T-cell (primary cell): ENCODE results near the gene DELE1. TPM values are rescaled to one million over a fixed set of nuclear protein-coding genes. Genes with fewer than 3 reads are reported as not detected.

Experiments used
- ATAC-seq, 4 experiments: fragments of 200-7000 bp in 3 of 4; fragments of 150-1000 bp in 1 of 4; cut with Tn5 transposase; replicated peaks in 1 of 4; 1 replicate in 3 of 4; 2 replicates in 1 of 4; pipeline ENCODE4 v1.10.0; 2021; ENCODE audit warnings: moderate library complexity in 3 of 4, mild to moderate bottlenecking in 2 of 4, moderate number of reproducible peaks in 1 of 4
- CTCF ChIA-PET, 2 donors: fragments of 300-600 bp; sonication (Branson Sonifier 250); formaldehyde crosslinking; loops; one replicate each; lab custom pipeline; 2022; ENCODE audit warnings: antibody characterized with exemption in 2 of 2; lab: Charles Lee
- POLR2A ChIA-PET, 2 donors: fragments of 300-600 bp; sonication (Branson Sonifier 250); formaldehyde crosslinking; loops; one replicate each; lab custom pipeline; 2022; ENCODE audit warnings: antibody characterized with exemption in 2 of 2; lab: Charles Lee
- DNase-seq, 35 experiments: peaks; one replicate each; pipeline versions ENCODE4 v3.0.0 to v3.0.0-alpha.2; 2013 to 2023
- H3K27ac ChIP-seq: one replicate; pipeline ENCODE4 v1.5.1; 2013; ENCODE audit warnings: low read length
- H3K27me3 ChIP-seq, 2 experiments: replicated peaks in 1 of 2; 1 replicate in 1 of 2; 2 replicates in 1 of 2; pipeline versions ENCODE4 v1.6.1 to v1.7.0; 2013; ENCODE audit warnings: low read length in 1 of 2, mixed read lengths in 1 of 2; ENCODE audit not compliant: control insufficient read depth in 2 of 2, insufficient read depth in 2 of 2; ENCODE audit errors: extremely low read depth in 1 of 2
- H3K36me3 ChIP-seq, 2 donors: 1 replicate in 1 of 2; 2 replicates in 1 of 2; pipeline versions ENCODE4 v1.6.1 to v1.7.0; 2013; ENCODE audit warnings: low read length in 1 of 2; ENCODE audit not compliant: control insufficient read depth in 2 of 2, insufficient read depth in 1 of 2; ENCODE audit errors: extremely low read depth in 1 of 2
- H3K4me1 ChIP-seq, 2 experiments: 1 replicate in 1 of 2; 2 replicates in 1 of 2; pipeline versions ENCODE4 v1.6.1 to v1.7.0; 2013; ENCODE audit warnings: low read length in 2 of 2, mixed read lengths in 1 of 2; ENCODE audit not compliant: insufficient read depth in 2 of 2, control insufficient read depth in 1 of 2; ENCODE audit errors: extremely low read depth in 1 of 2
- H3K4me3 ChIP-seq, 2 donors: 1 replicate in 1 of 2; 2 replicates in 1 of 2; pipeline versions ENCODE4 v1.5.1 to v1.7.0; 2013; ENCODE audit warnings: mild to moderate bottlenecking in 2 of 2, low read length in 1 of 2, moderate library complexity in 1 of 2; ENCODE audit not compliant: control insufficient read depth in 1 of 2; ENCODE audit errors: extremely low read depth in 1 of 2
- H3K9me3 ChIP-seq: 2 replicates; pipeline ENCODE4 v1.7.0; 2013
- H3K27ac Mint-ChIP-seq, 2 donors: one replicate each; pipeline ENCODE4 v1.8.0; 2020 to 2021; ENCODE audit warnings: mild to moderate bottlenecking in 2 of 2, mixed read lengths in 2 of 2
- H3K27me3 Mint-ChIP-seq, 2 donors: one replicate each; pipeline ENCODE4 v1.8.0; 2021 to 2022; ENCODE audit warnings: mixed read lengths in 2 of 2
- H3K36me3 Mint-ChIP-seq: one replicate; pipeline ENCODE4 v1.8.0; 2021; ENCODE audit warnings: mixed read lengths
- H3K4me1 Mint-ChIP-seq, 3 donors: one replicate each; pipeline ENCODE4 v1.8.0; 2020 to 2022; ENCODE audit warnings: mixed read lengths in 3 of 3, mild to moderate bottlenecking in 1 of 3
- H3K4me3 Mint-ChIP-seq, 3 donors: one replicate each; pipeline ENCODE4 v1.8.0; 2020 to 2022; ENCODE audit warnings: mild to moderate bottlenecking in 3 of 3, mixed read lengths in 3 of 3, moderate library complexity in 3 of 3
- H3K9me3 Mint-ChIP-seq, 3 donors: one replicate each; pipeline ENCODE4 v1.8.0; 2020 to 2022; ENCODE audit warnings: mixed read lengths in 3 of 3
- WGBS: methylation state at CpG from one replicate; pipeline ENCODE4 v1.1.5; 2013; ENCODE audit warnings: missing lambda C conversion rate; ENCODE audit not compliant: insufficient coverage; 5-methylcytosine and 5-hydroxymethylcytosine counted together
- total RNA-seq, 35 experiments: library from RNA in 6 of 35; stranded (reverse) in 6 of 35; fragments of 120-200 nt in 1 of 35; gene quantifications; one replicate each; pipeline versions ENCODE4 v1.2.1 to v1.2.4 and lab custom pipeline; 2013 to 2026

Gene DELE1
- total RNA-seq, 5 donors from 2014 or later (not counting 1 experiment from before 2014, with no cell fraction given), result 80.3 to 130 (median 85.2) TPM

GRCh38 chr5:141903261-141903660, 20.4 kb upstream of the DELE1 start:
- no peaks in the 10 kb centered on the region for H3K36me3 ChIP-seq
- no peak overlapping the region for H3K4me3 ChIP-seq
- Mint-ChIP-seq H3K27me3 (peaks cover 19 to 21% of the 10 kb centered on the region in 2 donors), H3K4me3 (no peak overlapping the region), H3K36me3 (no peaks in the 10 kb centered on the region), H3K4me1 (no peaks in the 10 kb centered on the region), H3K9me3 (no peaks in the 10 kb centered on the region), H3K27ac (no peak overlapping the region)
- POLR2A ChIA-PET, result interaction anchor here in 1 of 2 donors (0.6 kb wide), 1 partner anchor 217 kb away, joined by 3 read pairs; no protein-coding TSS in a partner anchor
- no peak overlapping the region for H3K27ac ChIP-seq
- ATAC-seq, result no peak
- no peak for DNase-seq
- no peaks in the 10 kb centered on the region for H3K4me1 ChIP-seq
- WGBS, result no CpG with 5 or more reads among the region's 4 CpGs
- no peaks in the 10 kb centered on the region for H3K9me3 ChIP-seq
- peaks cover 0 to 17% of the 10 kb centered on the region in 2 experiments for H3K27me3 ChIP-seq
- CTCF ChIA-PET, result no interaction called here

DNA sequence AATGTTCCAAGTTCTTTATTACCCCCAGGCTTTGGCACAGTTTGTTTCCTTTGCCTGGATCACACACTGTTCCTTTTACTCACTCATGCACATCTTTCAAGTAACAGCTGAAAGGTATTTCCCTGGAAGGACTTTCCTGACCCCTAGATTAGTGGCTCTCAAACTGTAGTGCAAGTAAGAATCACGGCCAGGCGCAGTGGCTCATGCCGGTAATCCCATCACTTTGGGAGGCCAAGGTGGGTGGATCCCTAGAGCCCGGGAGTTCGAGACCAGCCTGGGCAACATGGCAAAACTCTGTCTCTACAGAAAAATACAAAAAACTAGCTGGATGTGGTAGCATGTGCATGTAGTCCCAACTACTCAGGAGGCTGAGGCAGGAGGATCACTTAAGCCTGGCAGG, 19.1 kb upstream of the DELE1 start:
- Mint-ChIP-seq H3K4me1 (no peaks in the 10 kb centered on the region), H3K36me3 (no peaks in the 10 kb centered on the region), H3K9me3 (no peaks in the 10 kb centered on the region), H3K27ac (no peak overlapping the region), H3K27me3 (peaks cover 15 to 19% of the 10 kb centered on the region in 2 donors), H3K4me3 (no peak overlapping the region)
- WGBS, result 87% methylated on average over 3 of the region's 5 CpGs
- Histone ChIP-seq H3K27me3 (peaks cover 0 to 17% of the 10 kb centered on the region in 2 experiments), H3K4me1 (no peaks in the 10 kb centered on the region), H3K9me3 (no peaks in the 10 kb centered on the region), H3K27ac (no peak overlapping the region), H3K4me3 (no peak overlapping the region), H3K36me3 (no peaks in the 10 kb centered on the region)
- ChIA-PET CTCF (no interaction called here), POLR2A (no interaction called here)
- ATAC-seq (no peak), DNase-seq (no peak)

GRCh38 chr5:141906517-141906916, 17.2 kb upstream of the DELE1 start:
- no peak overlapping the region for H3K4me3 Mint-ChIP-seq
- peaks cover 0 to 19% of the 10 kb centered on the region in 2 experiments for H3K27me3 ChIP-seq
- no peaks in the 10 kb centered on the region for H3K36me3 Mint-ChIP-seq

DNA sequence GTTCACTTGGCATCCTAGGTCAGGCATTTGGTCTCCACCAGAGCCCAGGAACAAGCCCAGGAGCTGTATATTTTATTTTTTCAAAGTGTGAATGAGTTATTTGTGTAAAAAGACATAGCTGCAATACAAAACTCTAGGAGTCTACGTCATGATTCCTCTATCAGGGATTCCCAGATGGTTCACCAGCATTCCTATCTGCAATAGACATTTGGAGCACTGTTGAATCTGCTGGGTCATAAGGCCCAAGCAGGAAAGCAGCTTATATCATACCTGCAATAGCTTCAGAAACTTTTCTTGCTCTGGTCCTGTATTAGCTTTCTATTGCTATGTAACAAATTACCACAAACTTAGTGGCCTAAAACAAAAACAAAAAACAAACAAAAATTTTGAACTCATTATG, 16.7 kb upstream of the DELE1 start:
- peaks cover 9 to 15% of the 10 kb centered on the region in 2 donors for H3K27me3 Mint-ChIP-seq
- H3K27ac Mint-ChIP-seq, result no peak overlapping the region
- no peaks in the 10 kb centered on the region for H3K9me3 Mint-ChIP-seq
- ChIA-PET POLR2A (interaction anchor here in 1 of 2 donors (0.7 kb wide), 1 partner anchor 9 kb away, joined by 17 read pairs; no protein-coding TSS in a partner anchor), CTCF (interaction anchor here (0.7 to 1.1 kb wide), 2 partner anchors 27 to 28 kb away, joined by 3 to 4 read pairs; no protein-coding TSS in a partner anchor)
- H3K4me1 ChIP-seq, result no peaks in the 10 kb centered on the region
- H3K4me3 ChIP-seq, result no peak overlapping the region
- H3K4me1 Mint-ChIP-seq, result no peaks in the 10 kb centered on the region
- no peaks in the 10 kb centered on the region for H3K9me3 ChIP-seq
- no peaks in the 10 kb centered on the region for H3K36me3 ChIP-seq
- DNase-seq, result no peak
- H3K4me3 Mint-ChIP-seq, result no peak overlapping the region
- 0% methylated on average over 1 of the region's 1 CpG for WGBS
- H3K27me3 ChIP-seq, result peaks cover 0 to 16% of the 10 kb centered on the region in 2 experiments
- no peak for ATAC-seq
- H3K36me3 Mint-ChIP-seq, result no peaks in the 10 kb centered on the region
- no peak overlapping the region for H3K27ac ChIP-seq

More at GRCh38 chr5:141906517-141906916, 17.2 kb upstream of the DELE1 start:
- WGBS, result no CpG with 5 or more reads among the region's 1 CpG
- H3K27ac ChIP-seq, result no peak overlapping the region
- no peak overlapping the region for H3K27ac Mint-ChIP-seq
- H3K4me1 ChIP-seq, result no peaks in the 10 kb centered on the region
- CTCF ChIA-PET, result interaction anchor here (0.7 to 1.1 kb wide), 2 partner anchors 27 to 28 kb away, joined by 3 to 4 read pairs; no protein-coding TSS in a partner anchor
- H3K36me3 ChIP-seq, result no peaks in the 10 kb centered on the region
- H3K9me3 Mint-ChIP-seq, result no peaks in the 10 kb centered on the region
- POLR2A ChIA-PET, result interaction anchor here in 1 of 2 donors (0.7 kb wide), 1 partner anchor 9 kb away, joined by 17 read pairs; no protein-coding TSS in a partner anchor
- no peaks in the 10 kb centered on the region for H3K9me3 ChIP-seq
- H3K4me1 Mint-ChIP-seq, result no peaks in the 10 kb centered on the region
- no peak for DNase-seq
- no peak overlapping the region for H3K4me3 ChIP-seq
- no peak for ATAC-seq
- H3K27me3 Mint-ChIP-seq, result peaks cover 13 to 15% of the 10 kb centered on the region in 2 donors

GRCh38 chr5:141908796-141909195, 14.9 kb upstream of the DELE1 start:
- Mint-ChIP-seq H3K4me1 (peaks cover 6 to 8% (median 6%) of the 10 kb centered on the region in 3 donors), H3K36me3 (no peaks in the 10 kb centered on the region), H3K4me3 (no peak overlapping the region), H3K27me3 (peaks cover 20 to 21% of the 10 kb centered on the region in 2 donors), H3K9me3 (no peaks in the 10 kb centered on the region), H3K27ac (no peak overlapping the region)
- ChIA-PET POLR2A (interaction anchor here in 1 of 2 donors (0.6 kb wide), 1 partner anchor 60 kb away, joined by 5 read pairs; the partner anchor contains the start of gene RNF14), CTCF (no interaction called here)
- Histone ChIP-seq H3K36me3 (no peaks in the 10 kb centered on the region), H3K27ac (no peak overlapping the region), H3K9me3 (no peaks in the 10 kb centered on the region), H3K27me3 (peaks cover 2 to 13% of the 10 kb centered on the region in 2 experiments), H3K4me1 (peaks cover 0 to 4% of the 10 kb centered on the region in 2 experiments), H3K4me3 (no peak overlapping the region)
- no peak for DNase-seq
- WGBS, result 100% methylated on average over 1 of the region's 2 CpGs
- ATAC-seq, result no peak

- Histone ChIP-seq H3K4me3 (no peak overlapping the region), H3K4me1 (peaks cover 0 to 8% of the 10 kb centered on the region in 2 experiments), H3K9me3 (no peaks in the 10 kb centered on the region), H3K36me3 (no peaks in the 10 kb centered on the region), H3K27ac (no peak overlapping the region), H3K27me3 (peaks cover 2 to 17% of the 10 kb centered on the region in 2 experiments)
- no peaks in the 10 kb centered on the region for H3K36me3 Mint-ChIP-seq
- H3K27ac Mint-ChIP-seq, result no peak overlapping the region
- H3K27me3 Mint-ChIP-seq, result peaks cover 17 to 20% of the 10 kb centered on the region in 2 donors
- WGBS, result 100% methylated on average over 1 of the region's 4 CpGs
- peaks cover 8 to 9% (median 8%) of the 10 kb centered on the region in 3 donors for H3K4me1 Mint-ChIP-seq
- no peaks in the 10 kb centered on the region for H3K9me3 Mint-ChIP-seq
- CTCF ChIA-PET, result no interaction called here
- POLR2A ChIA-PET, result interaction anchor here in 1 of 2 donors (0.6 kb wide), 1 partner anchor 60 kb away, joined by 5 read pairs; the partner anchor contains the start of gene RNF14
- DNase-seq (no peak), ATAC-seq (no peak)
- no peak overlapping the region for H3K4me3 Mint-ChIP-seq
Observed at GRCh38 chr5:141909212-141909611, 14.5 kb upstream of the DELE1 start.
